Breast epithelium (tissue), 3 donors: ENCODE measurements around the gene EGFLAM.

Source experiments
- CTCF ChIP-seq, 3 donors: fragments of 450-650 bp; IDR thresholded peaks; one replicate each; pipeline ENCODE4 v1.5.1; 2016 to 2017; ENCODE audit warnings: antibody characterized with exemption in 3 of 3, mild to moderate bottlenecking in 3 of 3, moderate library complexity in 3 of 3
- POLR2A ChIP-seq: fragments of 450-650 bp; IDR thresholded peaks from one replicate; pipeline ENCODE4 v1.6.1; 2016; ENCODE audit warnings: antibody characterized with exemption, mild to moderate bottlenecking, moderate library complexity

- no peak for TF ChIP-seq POLR2A
- TF ChIP-seq CTCF (IDR thresholded peaks at IDR 0.05), result no peak
Measured at GRCh38 chr5:38453921-38454320, 195.6 kb downstream of the EGFLAM start.
